ENCODE data around the gene ABCC5.
"Not testable (repeated sequence)": the region's sequence is repeated elsewhere in the genome, so short reads cannot be mapped to it uniquely, and the experiment has no call there.

ABCC5 gene

DNA sequence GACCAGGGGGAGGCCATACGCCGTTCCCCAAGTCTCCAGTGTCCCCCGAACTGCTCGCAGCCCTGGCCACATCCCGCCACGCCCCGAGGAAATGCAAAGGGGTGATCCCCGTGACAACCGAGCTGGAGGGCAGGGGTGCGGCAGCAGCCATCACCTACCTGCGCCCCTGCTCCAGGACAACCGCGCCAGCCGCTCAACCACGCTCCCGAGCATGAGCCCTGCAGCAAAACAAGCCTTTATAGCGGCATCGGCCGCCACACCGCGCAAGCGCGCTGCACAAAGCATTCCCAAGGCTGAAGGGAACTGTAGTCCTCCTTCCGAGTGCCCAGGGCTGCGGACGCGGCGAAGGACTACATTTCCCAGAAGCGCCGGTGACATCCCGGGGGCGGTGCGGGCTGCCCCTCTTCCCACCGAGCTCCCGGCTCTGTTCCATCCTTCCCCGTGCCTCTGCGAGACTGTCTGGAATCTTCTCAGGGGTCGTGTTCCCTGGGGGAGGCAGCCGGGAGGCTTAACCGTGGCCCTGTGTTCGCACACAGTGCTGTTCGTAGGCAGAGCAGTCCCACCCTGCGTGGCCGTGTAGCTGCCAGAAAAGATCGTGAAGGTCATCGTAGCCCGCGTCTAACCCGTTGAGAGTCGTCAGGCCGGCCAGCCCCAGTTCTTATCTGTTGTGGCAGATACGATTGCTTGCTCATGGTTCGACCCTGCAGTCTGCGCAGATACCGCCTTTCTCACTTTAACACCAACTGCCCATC lies at the start of gene ABCC5:
Gene ABCC5, minus strand, starts transcription at position 213 of the 752 bp plus-strand sequence. CDS start 3,492 bp downstream, outside the sequence.
- peak; percentile 74 for DNase-seq (ENCODE audit: low read depth)

GRCh38 chr3:184066211-184066610 lies 48.5 kb upstream of the ABCC5 start:
- DNase-seq (ENCODE audit: low read depth), result no peak

GRCh38 chr3:184062637-184063036 lies 45.0 kb upstream of the ABCC5 start:
- DNase-seq (ENCODE audit: low read depth), result no peak

GRCh38 chr3:184059424-184059823 lies 41.7 kb upstream of the ABCC5 start:
- no peak for DNase-seq (ENCODE audit: low read depth)

DNA sequence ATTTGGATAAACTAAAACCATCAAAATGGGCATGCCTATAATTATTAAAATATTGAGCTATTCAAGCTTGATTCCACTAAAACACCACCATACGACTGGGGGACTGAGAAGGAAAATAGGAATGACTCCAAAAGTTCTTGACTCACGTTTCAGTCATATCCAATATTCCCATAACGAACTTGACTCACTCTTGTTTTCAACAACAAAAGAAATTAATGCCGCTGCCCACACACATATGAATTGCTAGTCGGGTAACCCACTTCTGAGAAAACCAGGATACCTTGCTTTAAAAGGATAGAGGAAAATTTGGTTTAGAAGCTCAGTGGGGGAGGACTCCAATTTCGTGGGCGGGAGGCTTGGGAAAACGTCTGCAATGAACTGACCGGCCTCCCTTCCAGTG lies 40.3 kb upstream of the ABCC5 start:
- DNase-seq (ENCODE audit: low read depth), result no peak

- DNase-seq (ENCODE audit: low read depth), result no peak
Measured at GRCh38 chr3:184052767-184053166, 35.1 kb upstream of the ABCC5 start, which contains the start of gene HTR3C. Gene HTR3C, plus strand, starts transcription at chr3:184053047. Its CDS starts 34 bp downstream, at chr3:184053081.

GRCh38 chr3:184050217-184050847 lies 32.6 kb upstream of the ABCC5 start:
- DNase-seq (ENCODE audit: low read depth), result no peak

DNA sequence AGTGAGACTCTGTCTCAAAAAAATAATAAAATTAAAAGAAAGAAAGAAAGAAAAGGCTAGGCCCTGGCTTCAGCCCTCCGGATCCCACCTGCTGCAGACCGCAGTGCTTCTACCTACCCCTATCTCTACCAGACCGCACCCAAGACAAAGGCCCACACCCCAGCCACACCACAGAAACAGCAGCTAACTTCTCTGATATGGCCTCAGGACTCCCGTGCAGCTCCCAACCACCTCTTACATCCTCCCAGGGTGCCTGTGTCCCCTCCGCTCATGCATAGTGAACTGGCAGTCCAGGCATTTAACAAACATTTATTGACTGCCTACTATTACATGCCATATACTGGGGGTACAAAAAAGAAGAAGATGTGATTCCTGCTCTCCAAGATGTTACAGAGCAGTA lies 28.3 kb upstream of the ABCC5 start:
- no peak for DNase-seq (ENCODE audit: low read depth)

DNA sequence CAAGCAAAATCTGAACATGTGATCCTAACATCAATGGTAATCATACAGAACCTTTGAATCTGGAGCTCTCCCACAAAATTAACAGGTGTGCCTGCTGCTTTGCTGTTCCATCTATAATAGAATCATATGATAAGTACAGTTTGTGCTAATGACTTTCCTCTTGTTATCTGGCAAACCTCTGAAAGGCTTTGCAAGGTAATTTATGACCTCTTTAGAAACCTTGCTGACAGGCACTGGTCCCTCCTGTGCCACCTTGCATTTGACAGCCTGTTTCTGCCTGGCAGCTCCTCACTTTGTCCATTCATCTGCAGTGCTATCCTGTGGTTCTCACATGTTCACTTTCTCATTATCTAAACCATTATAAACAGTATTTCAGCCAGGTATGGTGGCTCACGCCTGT lies 24.9 kb upstream of the ABCC5 start:
- no peak for DNase-seq (ENCODE audit: low read depth)

DNA sequence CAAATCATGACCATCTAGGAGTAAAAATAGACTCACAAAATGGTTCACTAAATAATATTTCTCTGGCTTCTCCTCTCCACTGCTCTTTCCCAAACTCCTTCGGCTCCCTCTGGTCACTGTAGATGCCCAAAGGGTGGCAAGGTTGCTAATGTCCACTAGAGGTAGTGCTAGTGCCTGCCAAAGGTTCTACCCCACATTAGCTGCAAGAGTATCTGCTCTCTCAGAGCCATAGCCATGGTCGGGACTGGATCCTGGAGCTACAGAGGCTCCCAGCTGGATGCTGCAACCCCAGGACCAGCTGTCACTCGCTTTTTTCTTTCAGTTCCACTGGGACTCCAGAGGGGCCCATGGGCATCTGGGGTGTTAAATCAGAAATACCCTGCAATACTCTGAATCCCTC lies 22.3 kb upstream of the ABCC5 start:
- DNase-seq (ENCODE audit: low read depth), result no peak

DNA sequence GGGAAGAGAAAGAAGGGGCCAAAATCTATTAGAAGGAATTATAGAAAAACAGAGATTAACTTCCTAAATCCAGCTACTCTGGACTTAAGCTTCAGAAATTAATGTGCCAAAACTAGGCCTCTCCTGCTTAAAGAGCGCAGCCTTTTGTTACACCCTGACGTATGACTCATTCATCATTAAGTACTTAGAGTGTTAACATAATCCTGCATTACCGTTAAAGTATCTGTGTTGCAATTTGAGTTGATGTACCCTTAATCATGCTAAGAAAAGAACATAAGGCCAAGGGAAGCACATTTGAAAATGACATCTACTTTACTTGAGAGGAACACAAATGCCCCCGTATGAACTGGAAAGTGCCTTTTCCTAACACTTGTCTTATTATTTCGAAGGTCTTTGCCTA lies 21.7 kb upstream of the ABCC5 start:
- no peak for DNase-seq (ENCODE audit: low read depth)

DNA sequence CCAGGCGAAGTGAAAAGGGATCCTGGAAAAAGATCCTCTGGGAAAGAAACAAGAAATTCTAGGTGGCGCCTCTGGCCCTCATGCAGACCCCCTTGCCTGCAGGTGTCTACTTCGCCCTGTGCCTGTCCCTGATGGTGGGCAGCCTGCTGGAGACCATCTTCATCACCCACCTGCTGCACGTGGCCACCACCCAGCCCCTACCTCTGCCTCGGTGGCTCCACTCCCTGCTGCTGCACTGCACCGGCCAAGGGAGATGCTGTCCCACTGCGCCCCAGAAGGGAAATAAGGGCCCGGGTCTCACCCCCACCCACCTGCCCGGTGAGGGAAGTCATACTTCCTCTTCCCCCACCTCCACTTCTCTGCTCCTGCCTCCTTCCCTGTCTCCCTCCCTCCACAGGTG lies 20.6 kb upstream of the ABCC5 start:
- not testable (repeated sequence) for DNase-seq (ENCODE audit: low read depth)

- no peak for DNase-seq (ENCODE audit: low read depth)
Measured at GRCh38 chr3:184037816-184038215, 20.1 kb upstream of the ABCC5 start.

- DNase-seq (ENCODE audit: low read depth), result no peak
Measured at GRCh38 chr3:184031187-184031792, 13.6 kb upstream of the ABCC5 start, which contains the start of gene HTR3D. Gene HTR3D, plus strand, starts transcription at chr3:184031742. Its CDS starts 0 bp downstream, at chr3:184031742.

- no peak for DNase-seq (ENCODE audit: low read depth)
Measured at GRCh38 chr3:184030536-184030935, 12.9 kb upstream of the ABCC5 start.

GRCh38 chr3:184029443-184029842 lies 11.8 kb upstream of the ABCC5 start:
- no peak for DNase-seq (ENCODE audit: low read depth)

GRCh38 chr3:184028275-184028890 lies 10.7 kb upstream of the ABCC5 start:
- not testable (repeated sequence) for DNase-seq (ENCODE audit: low read depth)

DNA sequence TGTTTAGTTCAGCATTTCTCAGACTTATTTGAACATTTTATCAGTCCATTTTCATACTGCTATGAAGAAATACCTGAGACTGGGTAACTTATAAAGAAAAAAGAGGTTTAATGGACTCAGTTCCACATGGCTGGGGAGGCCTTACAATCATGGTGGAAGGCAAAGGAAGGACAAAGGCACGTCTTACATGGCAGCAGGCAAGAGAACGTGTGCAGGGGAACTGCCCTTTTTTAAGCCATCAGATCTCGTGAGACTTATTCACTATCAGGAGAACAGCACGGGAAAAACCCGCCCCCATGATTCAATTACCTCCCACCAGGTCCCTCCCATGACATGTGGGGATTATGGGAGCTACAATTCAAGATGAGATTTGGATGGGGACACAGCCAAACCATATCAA lies 7.6 kb upstream of the ABCC5 start:
- not testable (repeated sequence) for DNase-seq (ENCODE audit: low read depth)

- no peak for DNase-seq (ENCODE audit: low read depth)
Measured at GRCh38 chr3:184022323-184022722, 4.6 kb upstream of the ABCC5 start.

DNA sequence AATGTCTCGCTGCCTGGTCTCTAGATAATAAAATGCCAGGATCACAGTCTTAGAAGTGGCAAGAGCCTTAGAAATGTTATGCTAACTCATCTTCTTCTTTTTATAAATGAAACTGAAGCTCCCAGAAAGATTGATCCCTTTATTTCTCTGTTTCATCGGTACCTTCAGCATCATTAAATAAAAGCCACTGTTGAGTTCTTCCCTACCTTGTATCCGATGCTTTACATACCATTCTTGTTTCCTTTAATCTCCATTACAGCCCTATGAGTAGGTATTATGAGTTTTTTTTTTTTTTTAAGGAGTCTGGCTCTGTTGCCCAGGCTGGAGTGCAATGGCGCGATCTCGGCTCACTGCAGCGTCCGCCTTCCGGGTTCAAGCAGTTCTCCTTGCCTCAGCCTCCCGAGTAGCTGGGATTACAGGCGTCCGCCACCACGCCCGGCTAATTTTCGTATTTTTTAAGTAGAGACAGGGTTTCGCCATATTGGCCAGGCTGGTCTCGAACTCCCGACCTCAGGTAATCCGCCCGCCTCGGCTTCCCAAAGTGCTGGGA lies 815 bp upstream of the ABCC5 start:
- no peak for DNase-seq (ENCODE audit: low read depth)

- DNase-seq (ENCODE audit: low read depth), result peak; percentile 26
Measured at GRCh38 chr3:184016811-184017671, 643 bp downstream of the ABCC5 start.

All from stimulated activated CD8-positive, alpha-beta memory T cell treated with anti-CD3 and anti-CD28 coated beads, Interleukin-12 subunit alpha, Interleukin-12 subunit beta, amount 100 ng/mL, for 4 hours (primary cell).